ENCODE measurements around the gene CLUH.

CLUH gene

GRCh38 chr17:2644971-2645370, 66.6 kb downstream of the CLUH start:
- H3K27me3 ChIP-seq (ENCODE audit: control insufficient read depth, insufficient read depth, low read length): no peaks in the 10 kb centered on the region
- H3K9me3 ChIP-seq (ENCODE audit: control insufficient read depth, insufficient read depth, low read depth, low read length): no peaks in the 10 kb centered on the region
- H3K36me3 ChIP-seq (ENCODE audit: control insufficient read depth, insufficient read depth, low read length): peaks cover 34% of the 10 kb centered on the region
- H3K4me1 ChIP-seq (ENCODE audit: control insufficient read depth, insufficient read depth, low read length): no peaks in the 10 kb centered on the region
- H3K4me3 ChIP-seq (ENCODE audit: low read depth, low read length): no peak overlapping the region
- H3K27ac ChIP-seq (ENCODE audit: low read depth, low read length): no peak overlapping the region
- H3K9ac ChIP-seq (ENCODE audit: low read length): no peak overlapping the region

Measured in HUES6 (cell line).